HG02588 (cell line): Measurements from ENCODE around the gene TICRR.

Source experiments
- ATAC-seq: cut with Tn5 transposase; IDR thresholded peaks from one replicate; pipeline ENCODE4 v1.9.1; 2021; ENCODE audit warnings: mild to moderate bottlenecking, moderate library complexity; ENCODE audit not compliant: unreplicated experiment

Gene TICRR

GRCh38 chr15:89628806-89629715 lies 53.8 kb downstream of the TICRR start:
- ATAC-seq: no peak

- ATAC-seq: no peak
Observed at GRCh38 chr15:89629829-89630228, 54.6 kb downstream of the TICRR start.

- no peak for ATAC-seq
Observed at GRCh38 chr15:89630260-89630659, 55.0 kb downstream of the TICRR start.

- ATAC-seq: no peak
Observed at GRCh38 chr15:89630974-89631901, 56.0 kb downstream of the TICRR start.

DNA sequence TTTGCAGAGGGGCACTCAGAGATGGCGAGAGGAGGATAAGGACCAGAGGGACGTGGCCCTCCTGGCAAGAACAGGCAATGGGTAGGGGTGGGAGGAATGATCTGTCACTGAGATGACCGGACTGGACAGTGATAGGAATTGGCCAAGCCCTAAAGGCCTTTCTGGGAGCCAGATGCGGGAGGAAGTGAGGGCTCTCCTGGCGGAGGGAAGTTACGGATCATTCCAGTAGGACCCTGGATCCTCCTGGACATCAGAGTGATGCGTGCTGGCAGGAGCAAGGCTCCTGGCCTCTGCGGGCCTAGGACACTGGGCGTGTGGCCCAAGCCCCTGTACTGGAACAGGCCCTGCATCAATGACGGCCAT lies 56.6 kb downstream of the TICRR start:
- ATAC-seq: no peak

DNA sequence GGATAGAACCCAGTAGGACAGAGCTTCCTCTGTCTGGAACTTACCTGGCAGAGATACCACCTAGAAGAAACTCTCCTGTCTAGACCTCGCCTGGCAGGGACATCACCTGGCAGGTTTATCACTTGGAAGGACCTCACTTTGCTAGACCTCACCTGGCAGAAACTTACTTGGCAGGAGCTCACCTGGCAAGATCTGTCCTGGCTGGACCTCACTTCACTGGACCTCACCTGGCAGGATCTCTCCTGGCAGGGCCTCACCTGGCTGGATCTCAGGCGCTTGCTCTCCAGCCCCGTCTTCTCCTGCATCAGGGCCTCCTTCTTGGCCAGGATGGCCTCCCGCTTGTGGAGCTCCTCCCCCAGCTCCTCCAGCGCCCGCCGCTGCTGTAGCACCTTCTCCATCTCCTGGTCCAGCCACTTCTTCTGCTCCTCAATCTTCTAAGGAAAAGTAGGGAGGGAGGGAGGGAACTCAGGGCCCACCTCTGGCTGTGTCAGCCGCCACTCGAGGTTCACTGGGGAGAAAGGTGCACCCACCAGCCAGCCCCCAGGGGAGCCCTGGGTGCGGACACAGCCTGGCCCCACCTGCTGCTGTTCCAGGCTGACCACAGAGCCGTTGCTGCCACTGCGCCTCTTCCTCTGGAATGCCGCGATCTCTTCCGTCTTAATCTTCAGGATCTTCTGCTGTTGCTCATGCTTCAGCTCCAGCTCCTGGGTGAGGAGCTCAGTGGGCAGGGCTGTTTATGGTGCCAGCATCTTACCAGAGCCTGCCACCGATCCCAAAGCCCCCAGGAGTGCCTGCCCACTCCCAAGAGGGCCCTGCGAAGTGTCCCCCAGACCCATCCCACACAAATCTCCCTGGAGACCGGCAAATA lies 57.5 kb downstream of the TICRR start:
- ATAC-seq: no peak

- no peak for ATAC-seq
Observed at GRCh38 chr15:89633585-89633984, 58.3 kb downstream of the TICRR start.

DNA sequence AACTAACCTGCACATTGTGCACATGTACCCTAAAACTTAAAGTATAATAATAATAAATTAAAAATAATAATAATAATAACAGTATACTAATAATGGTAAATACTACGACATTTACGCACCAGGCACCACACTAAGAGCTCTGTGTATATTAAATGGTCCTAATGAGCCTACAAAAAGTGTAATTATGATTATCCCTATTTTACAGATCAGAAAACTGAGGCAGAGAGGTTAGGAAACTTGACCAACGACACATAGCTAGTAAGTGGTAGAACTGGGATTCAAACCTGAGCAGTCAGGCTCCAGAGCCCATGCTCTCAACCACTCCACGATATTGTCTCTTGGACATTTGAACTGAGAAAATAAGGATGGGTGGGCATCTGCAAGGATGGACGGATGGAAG lies 65.0 kb downstream of the TICRR start:
- no peak for ATAC-seq

GRCh38 chr15:89641053-89641452 lies 65.8 kb downstream of the TICRR start:
- no peak for ATAC-seq

DNA sequence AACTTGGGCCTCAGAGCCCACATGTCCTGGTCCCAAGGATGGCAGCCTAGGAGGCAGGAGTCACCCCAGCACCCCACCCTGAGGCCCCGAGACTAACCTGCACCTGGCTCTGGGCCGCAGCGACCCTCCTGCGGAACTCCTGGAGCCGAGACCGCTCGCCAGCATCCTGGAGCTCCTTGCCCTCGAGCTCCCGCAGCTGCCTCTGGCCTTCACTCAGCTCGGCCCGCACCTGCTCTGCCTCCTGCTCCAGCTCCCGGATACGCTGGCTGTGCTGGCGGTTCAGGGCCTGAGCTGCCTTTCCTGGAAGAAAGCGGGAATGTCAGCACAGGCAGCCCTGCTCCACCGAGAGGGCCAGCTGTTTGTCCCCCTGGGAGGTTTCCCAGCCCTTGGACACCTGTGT lies 66.8 kb downstream of the TICRR start:
- ATAC-seq: no peak

DNA sequence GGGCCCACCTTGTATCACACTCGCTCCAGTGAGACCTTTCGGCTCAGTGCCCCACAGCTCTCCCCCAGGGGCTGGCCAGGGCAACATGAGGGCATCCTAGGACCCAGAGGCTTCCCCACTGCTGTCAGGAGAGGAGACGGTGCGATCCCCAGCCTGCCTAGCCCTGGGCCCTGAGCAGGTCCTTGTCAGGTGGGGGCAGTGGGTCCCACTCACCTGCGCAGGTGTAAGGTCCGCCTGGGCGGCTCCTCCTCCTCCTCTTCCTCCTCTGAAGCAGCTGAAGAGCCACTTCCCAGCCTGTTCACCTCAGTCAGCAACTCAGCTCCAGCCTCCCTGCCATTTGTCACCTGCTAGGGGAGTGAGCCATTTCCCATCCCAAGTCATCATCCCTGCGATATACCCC lies 70.4 kb downstream of the TICRR start:
- no peak for ATAC-seq

- ATAC-seq: no peak
Observed at GRCh38 chr15:89646416-89647141, 71.3 kb downstream of the TICRR start.

GRCh38 chr15:89647191-89647851 lies 72.1 kb downstream of the TICRR start:
- no peak for ATAC-seq

GRCh38 chr15:89648106-89649012 lies 73.1 kb downstream of the TICRR start:
- ATAC-seq: no peak

GRCh38 chr15:89649013-89649625 lies 73.8 kb downstream of the TICRR start:
- ATAC-seq: no peak

GRCh38 chr15:89649716-89650115 lies 74.4 kb downstream of the TICRR start:
- no peak for ATAC-seq

- no peak for ATAC-seq
Observed at GRCh38 chr15:89652131-89652530, 76.9 kb downstream of the TICRR start.

GRCh38 chr15:89652666-89653065 lies 77.4 kb downstream of the TICRR start:
- ATAC-seq: no peak
